ENCODE measurements around the gene GIGYF2.

GRCh38 chr2:232696609-232697058 is 497 bp upstream of the GIGYF2 start:
- TF ChIP-seq CTCF (IDR thresholded peaks at IDR 0.05) (no peak), ZFX (IDR thresholded peaks at IDR 0.05; ENCODE audit: borderline replicate concordance) (no peak)
